Stimulated activated CD4-positive, alpha-beta T cell treated with anti-CD3 and anti-CD28 coated beads, Interleukin-1b, Interleukin-23, amount 100 ng/mL, for 1 hour (primary cell): Measurements from ENCODE around the gene IL17REL.
A peak's percentile ranks its signal among the peaks of the same experiment; 100 is the strongest.

ENCODE experiments used
- DNase-seq, 2 donors: peaks; one replicate each; pipeline ENCODE4 v3.0.0-alpha.2; 2020; ENCODE audit warnings: low read depth in 2 of 2

IL17REL gene

GRCh38 chr22:50022171-50022819 lies 9.7 kb upstream of the IL17REL start:
- DNase-seq, result no peak

- no peak for DNase-seq
Measured at GRCh38 chr22:50020606-50021005, 8.0 kb upstream of the IL17REL start.

GRCh38 chr22:50019316-50019715 lies 6.8 kb upstream of the IL17REL start:
- no peak for DNase-seq

- DNase-seq, result no peak
Measured at GRCh38 chr22:50018608-50019285, 6.2 kb upstream of the IL17REL start.

GRCh38 chr22:50017701-50018224 lies 5.2 kb upstream of the IL17REL start:
- no peak for DNase-seq

GRCh38 chr22:50016988-50017700 lies 4.6 kb upstream of the IL17REL start:
- DNase-seq, result peak in 1 of 2 donors; percentile 53

- DNase-seq, result no peak
Measured at GRCh38 chr22:50016308-50016987, 3.9 kb upstream of the IL17REL start.

- no peak for DNase-seq
Measured at GRCh38 chr22:50015451-50016307, 3.1 kb upstream of the IL17REL start.

- no peak for DNase-seq
Measured at GRCh38 chr22:50014655-50015401, 2.3 kb upstream of the IL17REL start.

GRCh38 chr22:50014053-50014501 lies 1.5 kb upstream of the IL17REL start:
- no peak for DNase-seq

- DNase-seq, result no peak
Measured at GRCh38 chr22:50011447-50012210, 936 bp downstream of the IL17REL start.

- DNase-seq, result peak; percentile 28 to 56
Measured at GRCh38 chr22:50010676-50011446, 1.7 kb downstream of the IL17REL start.

- no peak for DNase-seq
Measured at GRCh38 chr22:50009765-50010675, 2.5 kb downstream of the IL17REL start.

GRCh38 chr22:50009251-50009650 lies 3.3 kb downstream of the IL17REL start:
- DNase-seq, result no peak

GRCh38 chr22:50008151-50009040 lies 4.2 kb downstream of the IL17REL start:
- DNase-seq, result no peak

GRCh38 chr22:50007057-50007511 lies 5.5 kb downstream of the IL17REL start:
- no peak for DNase-seq

GRCh38 chr22:50004918-50005317 lies 7.6 kb downstream of the IL17REL start:
- no peak for DNase-seq
